Ramos (cell line): ENCODE results near the gene RHOU.

Experiments
- in situ Hi-C: fragments of 300-500 bp; cut with MboI; formaldehyde crosslinking; loops from one replicate; pipeline ENCODE4 v1.14.3; 2022; ENCODE audit warnings: low sequenced_read_pairs; ENCODE audit not compliant: unreplicated experiment

The RHOU gene

GRCh38 chr1:228781161-228781808 lies 46.0 kb downstream of the RHOU start:
- in situ Hi-C loops = no loop called here

- in situ Hi-C loops = no loop called here
Measured at GRCh38 chr1:228781809-228782661, 46.8 kb downstream of the RHOU start.

- in situ Hi-C loops = no loop called here
Measured at GRCh38 chr1:228782662-228783417, 47.6 kb downstream of the RHOU start.

- in situ Hi-C loops = no loop called here
Measured at GRCh38 chr1:228783418-228784040, 48.2 kb downstream of the RHOU start.

- in situ Hi-C loops = no loop called here
Measured at GRCh38 chr1:228784181-228784580, 48.9 kb downstream of the RHOU start.

- in situ Hi-C loops = no loop called here
Measured at GRCh38 chr1:228785366-228786330, 50.4 kb downstream of the RHOU start.

- in situ Hi-C loops = no loop called here
Measured at GRCh38 chr1:228786361-228787129, 51.3 kb downstream of the RHOU start.

GRCh38 chr1:228791791-228792190 lies 56.5 kb downstream of the RHOU start:
- in situ Hi-C loops = no loop called here

- in situ Hi-C loops = no loop called here
Measured at GRCh38 chr1:228792601-228793000, 57.3 kb downstream of the RHOU start.

- in situ Hi-C loops = no loop called here
Measured at GRCh38 chr1:228793032-228793431, 57.8 kb downstream of the RHOU start.

- in situ Hi-C loops = no loop called here
Measured at GRCh38 chr1:228794173-228794572, 58.9 kb downstream of the RHOU start.

GRCh38 chr1:228794810-228795209 lies 59.5 kb downstream of the RHOU start:
- in situ Hi-C loops = no loop called here

GRCh38 chr1:228795596-228795995 lies 60.3 kb downstream of the RHOU start:
- in situ Hi-C loops = no loop called here
